HepG2 (cell line): ENCODE results near the gene MTUS2. TPM values are rescaled to one million over a fixed set of nuclear protein-coding genes. Genes with fewer than 3 reads are reported as not detected.

ENCODE experiments used
- ATAC-seq: fragments of 200-7000 bp; cut with Tn5 transposase; 3 replicates; pipeline ENCODE4 v1.9.1; 2020; ENCODE audit warnings: mild to moderate bottlenecking, moderate library complexity
- BruUV-seq: library from RNA; stranded (reverse); fragments of 400-500 nt; replicated peaks from 2 replicates; lab custom pipeline; 2021; lab: Mats Ljungman, UMichigan
- CTCF ChIA-PET: fragments of 300-600 bp; formaldehyde crosslinking; extraction: SDS; loops from one replicate; lab custom pipeline; 2021; ENCODE audit warnings: low total read pairs, inconsistent platforms, low intra/inter-chr PET ratio; lab: Yijun Ruan, JAX
- POLR2A ChIA-PET: fragments of 350-600 bp; sonication (Branson Sonifier 250); formaldehyde crosslinking; loops from one replicate; lab custom pipeline; 2020; ENCODE audit warnings: antibody characterized with exemption, inconsistent platforms; lab: Yijun Ruan, JAX
- DNase-seq: peaks from one replicate; pipeline ENCODE4 v3.0.0-alpha.2; 2015; ENCODE audit warnings: low spot score
- FAIRE-seq: peaks from 3 replicates; lab custom pipeline; 2011; peaks lifted over from hg19 to GRCh38; lab: Jason Lieb, UNC
- H2AFZ ChIP-seq: one replicate; pipeline ENCODE4 v1.6.1; 2011; ENCODE audit warnings: low read length, inconsistent platforms
- H3K27ac ChIP-seq: fragments of 300-600 bp; 3 replicates; pipeline ENCODE4 v1.8.0; 2011; ENCODE audit warnings: mixed run types, mild to moderate bottlenecking, mixed read lengths, low read length, inconsistent platforms; ENCODE audit not compliant: insufficient read depth; ENCODE audit errors: extremely low read length
- H3K27me3 ChIP-seq, 2 experiments: fragments of 200-600 bp in 1 of 2; 2 replicates in 1 of 2; 3 replicates in 1 of 2; pipeline versions ENCODE4 v1.6.0 to v1.8.0; 2011; ENCODE audit warnings: low read length in 2 of 2, mild to moderate bottlenecking in 2 of 2, moderate library complexity in 2 of 2, inconsistent platforms in 1 of 2; ENCODE audit not compliant: insufficient read depth in 2 of 2, control insufficient read depth in 1 of 2
- H3K36me3 ChIP-seq, 2 experiments: fragments of 200-600 bp in 1 of 2; replicated peaks in 1 of 2; 2 replicates in 1 of 2; 3 replicates in 1 of 2; pipeline versions ENCODE4 v1.5.1 to v1.8.0; 2011; ENCODE audit warnings: low read length in 2 of 2, inconsistent platforms in 1 of 2; ENCODE audit not compliant: insufficient read depth in 2 of 2, control insufficient read depth in 1 of 2
- H3K4me1 ChIP-seq: 2 replicates; pipeline ENCODE4 v1.5.1; 2012; ENCODE audit warnings: low read length, inconsistent platforms; ENCODE audit not compliant: insufficient read depth
- H3K4me2 ChIP-seq: 2 replicates; pipeline ENCODE4 v1.6.0; 2011; ENCODE audit warnings: low read depth, low read length, inconsistent platforms
- H3K4me3 ChIP-seq, 3 experiments: fragments of 200-600 bp in 1 of 3; sonication (generic), shearing (Covaris generic) in 1 of 3; replicated peaks in 1 of 3; 2 replicates each; pipeline ENCODE4 v1.5.1; 2011 to 2016; ENCODE audit warnings: low read length in 3 of 3, inconsistent platforms in 2 of 3, low read depth in 2 of 3, mild to moderate bottlenecking in 2 of 3, control low read depth in 1 of 3, mixed read lengths in 1 of 3; ENCODE audit not compliant: insufficient read depth in 1 of 3
- H3K79me2 ChIP-seq: one replicate; pipeline ENCODE4 v1.6.1; 2011; ENCODE audit warnings: low read length, inconsistent platforms; ENCODE audit not compliant: insufficient read depth
- H3K9ac ChIP-seq: 2 replicates; pipeline ENCODE4 v1.6.0; 2011; ENCODE audit warnings: mild to moderate bottlenecking, low read depth, low read length, inconsistent platforms; ENCODE audit not compliant: insufficient read depth
- H3K9me3 ChIP-seq: 2 replicates; pipeline ENCODE4 v1.5.1; 2012; ENCODE audit warnings: mild to moderate bottlenecking, low read length
- H4K20me1 ChIP-seq: 2 replicates; pipeline ENCODE4 v1.6.0; 2011; ENCODE audit warnings: inconsistent platforms, mild to moderate bottlenecking, low read length, moderate library complexity; ENCODE audit not compliant: insufficient read depth
- ARHGAP35 ChIP-seq: sonication (generic); formaldehyde crosslinking; IDR thresholded peaks from 2 replicates; pipeline ENCODE4 v1.9.0; 2022; ENCODE audit warnings: mild to moderate bottlenecking, inconsistent platforms, moderate library complexity, missing genetic modification reagents, borderline replicate concordance
- ATF1 ChIP-seq: IDR thresholded peaks from 2 replicates; pipeline ENCODE4 v1.6.1; 2016; ENCODE audit warnings: mild to moderate bottlenecking, control low read depth
- DNMT3B ChIP-seq: conservative IDR thresholded peaks from 2 replicates; pipeline ENCODE4 v1.6.1; 2016; ENCODE audit warnings: missing biosample characterization, control low read depth
- DR1 ChIP-seq: sonication (generic); formaldehyde crosslinking; IDR thresholded peaks from 2 replicates; pipeline ENCODE4 v1.8.0; 2021; ENCODE audit warnings: mild to moderate bottlenecking, missing genetic modification reagents, inconsistent platforms
- KIAA2018 ChIP-seq: sonication (generic); formaldehyde crosslinking; IDR thresholded peaks from 2 replicates; pipeline ENCODE4 v1.5.0; 2020; ENCODE audit warnings: mild to moderate bottlenecking, missing genetic modification reagents, borderline replicate concordance
- KLF11 ChIP-seq: IDR thresholded peaks from 2 replicates; pipeline ENCODE4 v1.6.1; 2016; ENCODE audit warnings: missing compliant biosample characterization
- NPAS2 ChIP-seq: sonication (generic); formaldehyde crosslinking; IDR thresholded peaks from 2 replicates; pipeline ENCODE4 v1.8.0; 2022; ENCODE audit warnings: mild to moderate bottlenecking, missing genetic modification reagents, borderline replicate concordance
- REL ChIP-seq: sonication (generic); formaldehyde crosslinking; conservative IDR thresholded peaks from 2 replicates; pipeline ENCODE4 v1.8.0; 2022; ENCODE audit warnings: mild to moderate bottlenecking, missing genetic modification reagents, moderate library complexity
- RFXAP ChIP-seq: sonication (generic); formaldehyde crosslinking; IDR thresholded peaks from 2 replicates; pipeline ENCODE4 v1.4.0; 2020; ENCODE audit warnings: missing genetic modification reagents, borderline replicate concordance
- SP1 ChIP-seq, 2 experiments: fragments of 450-650 bp in 1 of 2; sonication (generic) in 1 of 2; formaldehyde crosslinking in 1 of 2; IDR thresholded peaks; 2 replicates each; pipeline versions ENCODE4 v1.4.0 to v1.6.1; 2016 to 2020; ENCODE audit warnings: missing genetic modification reagents in 1 of 2
- ZBTB7A ChIP-seq: sonication (generic); formaldehyde crosslinking; IDR thresholded peaks from 2 replicates; pipeline ENCODE4 v1.8.0; 2022; ENCODE audit warnings: mild to moderate bottlenecking, missing genetic modification reagents
- ZNF34 ChIP-seq: sonication (generic); formaldehyde crosslinking; IDR thresholded peaks from 2 replicates; pipeline ENCODE4 v1.4.0; 2020; ENCODE audit warnings: mild to moderate bottlenecking, missing genetic modification reagents, borderline replicate concordance
- WGBS: methylation state at CpG from one replicate; pipeline ENCODE4 v1.1.6; 2017; ENCODE audit warnings: low lambda C conversion rate; 5-methylcytosine and 5-hydroxymethylcytosine counted together
- in situ Hi-C: cut with HindIII; loops from 2 replicates; pipeline ENCODE4 v1.10.0; 2017; ENCODE audit warnings: low pct_unique_long_range_greater_than_20kb; ENCODE audit not compliant: extremely low pct_ligation_motif_present
- intact Hi-C: fragments of 100-400 bp; cut with micrococcal nuclease; formaldehyde crosslinking; loops from one replicate; pipeline ENCODE4 v1.10.0; 2022; ENCODE audit not compliant: unreplicated experiment
- polyA plus RNA-seq, 8 experiments: library from polyadenylated mRNA; depleted of rRNA in 3 of 8; stranded (reverse) in 7 of 8; unstranded in 1 of 8; fragments of >200 nt; fragmentation: Illumina TruSeq in 4 of 8; extraction: Trizol in 4 of 8; gene quantifications; 2 replicates each; pipeline versions ENCODE4 v1.2.1 to v1.2.3, GENCODE V29; 2011 to 2016; ENCODE audit warnings: low read depth in 4 of 8, missing spikeins in 1 of 8, mixed read lengths in 1 of 8; ENCODE audit not compliant: insufficient read depth in 1 of 8
- total RNA-seq, 5 experiments: library from RNA; depleted of rRNA; stranded (reverse); fragments of >200 nt; fragmentation: Illumina TruSeq; extraction: Trizol; gene quantifications; 2 replicates each; pipeline ENCODE4 v1.2.3, GENCODE V29; 2016; ENCODE audit warnings: low read depth in 1 of 5
- TF ChIP-seq, protein P1 (sequence below): sonication (generic); formaldehyde crosslinking; conservative IDR thresholded peaks from 2 replicates; pipeline ENCODE4 v1.5.0; 2020; ENCODE audit warnings: missing genetic modification reagents

Gene MTUS2
- total and polyA plus RNA-seq, 2 of the 13 experiments (the other 11 are each of a cell fraction or from before 2014, with no cell fraction given) = not detected

GRCh38 chr13:29319451-29319850 lies 499.3 kb downstream of the MTUS2 start:
- DNase-seq = no peak
- POLR2A ChIA-PET = no interaction called here
- whole genome bisulfite sequencing = 27% methylated on average over 9 of the region's 9 CpGs
- CTCF ChIA-PET = no interaction called here
- ATAC-seq = peak; percentile 55; the same call in 2 of the 3 replicates
- intact Hi-C loops (no loop called here), in situ Hi-C loops (no loop called here)
- no peaks in the 10 kb centered on the region for H3K36me3 ChIP-seq
- H3K9ac ChIP-seq = no peak overlapping the region
- H3K9me3 ChIP-seq = no peaks in the 10 kb centered on the region
- no peak overlapping the region for H2AFZ ChIP-seq
- no peak for FAIRE-seq
- H3K27ac ChIP-seq = no peak overlapping the region
- no peak overlapping the region for H3K4me2 ChIP-seq
- H4K20me1 ChIP-seq = no peaks in the 10 kb centered on the region
- BruUV-seq = no TSS peak
- H3K79me2 ChIP-seq = no peaks in the 10 kb centered on the region
- no peaks in the 10 kb centered on the region for H3K4me1 ChIP-seq
- H3K4me3 ChIP-seq = no peak overlapping the region
- TF ChIP-seq KIAA2018 (no peak), SP1 (IDR thresholded peaks at IDR 0.05) (no peak), SP1 (CRISPR knock-in tag; IDR thresholded peaks at IDR 0.05) (no peak), RFXAP (CRISPR knock-in tag) (no peak), ARHGAP35 (CRISPR knock-in tag) (no peak), DR1 (CRISPR knock-in tag) (no peak), ZBTB7A (CRISPR knock-in tag) (no peak), ATF1 (CRISPR knock-in tag) (no peak), NPAS2 (CRISPR knock-in tag) (no peak), DNMT3B (CRISPR knock-in tag) (no peak), REL (CRISPR knock-in tag) (no peak), KLF11 (CRISPR knock-in tag) (no peak), ZNF34 (CRISPR knock-in tag) (no peak)
- TF ChIP-seq, protein P1, sequence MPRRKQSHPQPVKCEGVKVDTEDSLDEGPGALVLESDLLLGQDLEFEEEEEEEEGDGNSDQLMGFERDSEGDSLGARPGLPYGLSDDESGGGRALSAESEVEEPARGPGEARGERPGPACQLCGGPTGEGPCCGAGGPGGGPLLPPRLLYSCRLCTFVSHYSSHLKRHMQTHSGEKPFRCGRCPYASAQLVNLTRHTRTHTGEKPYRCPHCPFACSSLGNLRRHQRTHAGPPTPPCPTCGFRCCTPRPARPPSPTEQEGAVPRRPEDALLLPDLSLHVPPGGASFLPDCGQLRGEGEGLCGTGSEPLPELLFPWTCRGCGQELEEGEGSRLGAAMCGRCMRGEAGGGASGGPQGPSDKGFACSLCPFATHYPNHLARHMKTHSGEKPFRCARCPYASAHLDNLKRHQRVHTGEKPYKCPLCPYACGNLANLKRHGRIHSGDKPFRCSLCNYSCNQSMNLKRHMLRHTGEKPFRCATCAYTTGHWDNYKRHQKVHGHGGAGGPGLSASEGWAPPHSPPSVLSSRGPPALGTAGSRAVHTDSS = no peak
- no peaks in the 10 kb centered on the region; a peak in 1 of 5 replicates for H3K27me3 ChIP-seq
